Right lobe of liver (tissue), 6 donors: ENCODE results near the gene DAP3. TPM values are rescaled to one million over a fixed set of nuclear protein-coding genes. Genes with fewer than 3 reads are reported as not detected.

Experiments
- ATAC-seq, 4 donors: fragments of 200-7000 bp; cut with Tn5 transposase; one replicate each; pipeline ENCODE4 v1.9.1; 2020; ENCODE audit warnings: mild to moderate bottlenecking in 4 of 4, moderate library complexity in 4 of 4
- DNase-seq, 3 donors: peaks; one replicate each; pipeline ENCODE4 v3.0.0-alpha.2; 2020
- H3K27ac ChIP-seq, 3 donors: fragments of 200-600 bp; one replicate each; pipeline ENCODE4 v1.8.0; 2022
- H3K27me3 ChIP-seq, 2 donors: fragments of 200-600 bp; one replicate each; pipeline ENCODE4 v1.8.0; 2022
- H3K36me3 ChIP-seq, 4 donors: fragments of 200-600 bp; sonication (generic) in 1 of 4; one replicate each; pipeline versions ENCODE4 v1.5.1 to v1.8.0; 2017 to 2022; ENCODE audit warnings: control low read depth in 1 of 4
- H3K4me1 ChIP-seq, 4 donors: fragments of 200-600 bp; sonication (generic) in 1 of 4; one replicate each; pipeline versions ENCODE4 v1.5.1 to v1.8.0; 2017 to 2022; ENCODE audit warnings: control low read depth in 1 of 4
- H3K4me3 ChIP-seq, 3 donors: fragments of 200-600 bp; one replicate each; pipeline ENCODE4 v1.8.0; 2022
- H3K9me3 ChIP-seq, 4 donors: fragments of 200-600 bp; sonication (generic) in 1 of 4; one replicate each; pipeline versions ENCODE4 v1.5.1 to v1.8.0; 2017 to 2022; ENCODE audit warnings: control low read depth in 1 of 4
- POLR2A ChIP-seq: fragments of 450-650 bp; IDR thresholded peaks from one replicate; pipeline ENCODE4 v1.6.1; 2017; ENCODE audit warnings: antibody characterized with exemption, mild to moderate bottlenecking
- WGBS: methylation state at CpG from one replicate; pipeline ENCODE4 v1.1.6; 2018; ENCODE audit warnings: low coverage, low lambda C conversion rate; ENCODE audit not compliant: insufficient coverage; ENCODE audit errors: missing lambda C conversion rate; 5-methylcytosine and 5-hydroxymethylcytosine counted together
- intact Hi-C, 2 donors: fragments of 100-400 bp; cut with DNase I; formaldehyde crosslinking; loops; one replicate each; pipeline versions ENCODE4 v1.11.2 to v1.14.1; 2022
- total RNA-seq, 6 experiments: library from RNA; depleted of rRNA in 2 of 6; stranded (reverse); fragments of >200 nt in 2 of 6; fragmentation: NEBNext Ultra II Directional in 3 of 6; extraction: Animal tissue kit (Norgen Biotek cat#: 25700) in 3 of 6; gene quantifications; one replicate each; pipeline versions ENCODE4 v1.1.0 to v1.2.4, GENCODE V29; 2016 to 2023
- TF ChIP-seq, protein P1 (sequence below), 4 donors: fragments of 200-600 bp in 3 of 4; fragments of 450-650 bp in 1 of 4; IDR thresholded peaks; one replicate each; pipeline versions ENCODE4 v1.5.1 to v1.8.0; 2016 to 2022; ENCODE audit warnings: antibody characterized with exemption in 4 of 4, mild to moderate bottlenecking in 2 of 4
- donor health status: DM: no; HTN: yes; CAD: no.
- donor health status: DM: no; HTN: no; CAD: no.
- donor health status: DM: no; HTN: no; CAD: no.
- donor health status: DM: no; HTN: yes; CAD: no.
- donor health status: DM: no; HTN: yes; CAD: no.

Gene DAP3
- total RNA-seq, 6 experiments from 2014 or later, result 53.9 to 136 (median 65.7) TPM

DNA sequence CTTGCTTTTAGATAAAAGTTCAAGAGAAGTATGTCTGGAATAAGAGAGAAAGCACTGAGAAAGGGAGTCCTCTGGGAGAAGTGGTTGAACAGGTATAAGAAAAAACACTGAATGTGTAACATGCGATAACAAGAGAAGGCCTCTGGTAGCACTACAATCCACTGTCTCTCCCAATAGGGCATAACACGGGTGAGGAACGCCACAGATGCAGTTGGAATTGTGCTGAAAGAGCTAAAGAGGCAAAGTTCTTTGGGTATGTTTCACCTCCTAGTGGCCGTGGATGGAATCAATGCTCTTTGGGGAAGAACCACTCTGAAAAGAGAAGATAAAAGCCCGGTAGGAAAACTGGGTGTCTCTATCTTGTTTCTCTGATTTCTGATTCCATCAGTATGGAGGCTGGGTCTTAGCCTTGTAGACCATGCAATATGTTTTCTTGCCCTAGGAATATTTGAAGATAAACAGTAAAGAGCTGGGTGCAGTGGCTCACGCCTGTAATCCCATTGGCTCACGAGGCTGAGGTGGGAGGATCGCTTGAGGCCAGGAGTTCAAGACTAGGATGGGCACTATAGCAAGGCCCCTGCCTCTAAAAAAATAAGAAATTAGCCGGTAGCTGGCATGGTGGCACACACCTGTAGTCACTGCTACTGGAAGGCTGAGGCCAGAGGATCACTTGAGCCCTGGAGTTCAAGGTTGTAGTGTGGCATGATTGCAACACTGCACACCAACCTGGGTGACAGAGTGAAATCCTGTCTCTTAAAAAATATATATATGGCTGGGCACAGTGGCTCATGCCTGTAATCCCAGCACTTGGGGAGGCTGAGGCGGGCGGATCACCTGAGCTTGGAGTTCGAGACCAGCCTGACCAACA, 40.4 kb downstream of the DAP3 start:
- peak in 2 of 3 donors; percentile 22 to 62 for DNase-seq
- intact Hi-C loops, result no loop called here
- Histone ChIP-seq H3K9me3 (no peaks in the 10 kb centered on the region), H3K27me3 (no peaks in the 10 kb centered on the region), H3K4me1 (no peaks in the 10 kb centered on the region), H3K27ac (no peak overlapping the region), H3K36me3 (peaks cover 0 to 42% (median 10%) of the 10 kb centered on the region in 4 donors), H3K4me3 (no peak overlapping the region)
- WGBS, result 43% methylated on average over 9 of the region's 12 CpGs
- ATAC-seq, result peak; percentile 91 to 99 (median 96)
- TF ChIP-seq POLR2A, result no peak
- TF ChIP-seq, protein P1, sequence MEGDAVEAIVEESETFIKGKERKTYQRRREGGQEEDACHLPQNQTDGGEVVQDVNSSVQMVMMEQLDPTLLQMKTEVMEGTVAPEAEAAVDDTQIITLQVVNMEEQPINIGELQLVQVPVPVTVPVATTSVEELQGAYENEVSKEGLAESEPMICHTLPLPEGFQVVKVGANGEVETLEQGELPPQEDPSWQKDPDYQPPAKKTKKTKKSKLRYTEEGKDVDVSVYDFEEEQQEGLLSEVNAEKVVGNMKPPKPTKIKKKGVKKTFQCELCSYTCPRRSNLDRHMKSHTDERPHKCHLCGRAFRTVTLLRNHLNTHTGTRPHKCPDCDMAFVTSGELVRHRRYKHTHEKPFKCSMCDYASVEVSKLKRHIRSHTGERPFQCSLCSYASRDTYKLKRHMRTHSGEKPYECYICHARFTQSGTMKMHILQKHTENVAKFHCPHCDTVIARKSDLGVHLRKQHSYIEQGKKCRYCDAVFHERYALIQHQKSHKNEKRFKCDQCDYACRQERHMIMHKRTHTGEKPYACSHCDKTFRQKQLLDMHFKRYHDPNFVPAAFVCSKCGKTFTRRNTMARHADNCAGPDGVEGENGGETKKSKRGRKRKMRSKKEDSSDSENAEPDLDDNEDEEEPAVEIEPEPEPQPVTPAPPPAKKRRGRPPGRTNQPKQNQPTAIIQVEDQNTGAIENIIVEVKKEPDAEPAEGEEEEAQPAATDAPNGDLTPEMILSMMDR (IDR thresholded peaks at IDR 0.05), result peak; percentile 70 to 76 (median 73)

DNA sequence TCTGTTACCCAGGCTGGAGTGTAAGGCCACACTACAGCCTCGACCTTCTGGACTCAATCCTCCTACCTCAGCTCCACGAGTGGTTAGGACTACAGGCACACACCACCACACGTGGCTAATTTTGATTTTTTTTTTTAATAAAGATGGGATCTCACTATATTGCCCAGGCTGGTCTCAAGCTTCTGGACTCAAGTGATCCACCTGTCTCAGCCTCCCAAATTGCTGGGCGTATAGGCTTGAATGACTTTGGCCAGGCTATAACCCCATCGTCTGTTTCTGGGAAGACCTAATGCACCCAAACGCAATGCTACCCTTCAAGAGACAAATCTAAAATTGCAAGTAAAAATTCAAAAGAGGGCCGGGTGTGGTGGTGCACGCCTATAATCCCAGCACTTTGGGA, 52.1 kb downstream of the DAP3 start:
- Histone ChIP-seq H3K36me3 (peaks cover 0 to 17% (median 2%) of the 10 kb centered on the region in 4 donors), H3K4me3 (no peak overlapping the region), H3K27me3 (no peaks in the 10 kb centered on the region), H3K9me3 (no peaks in the 10 kb centered on the region), H3K27ac (no peak overlapping the region), H3K4me1 (peaks cover 0 to 5% (median 0%) of the 10 kb centered on the region in 4 donors)
- TF ChIP-seq, protein P1 (IDR thresholded peaks at IDR 0.05), result no peak
- no peak for TF ChIP-seq POLR2A
- 89% methylated on average over 8 of the region's 8 CpGs for WGBS
- ATAC-seq (no peak), DNase-seq (no peak)
- intact Hi-C loops, result no loop called here

DNA sequence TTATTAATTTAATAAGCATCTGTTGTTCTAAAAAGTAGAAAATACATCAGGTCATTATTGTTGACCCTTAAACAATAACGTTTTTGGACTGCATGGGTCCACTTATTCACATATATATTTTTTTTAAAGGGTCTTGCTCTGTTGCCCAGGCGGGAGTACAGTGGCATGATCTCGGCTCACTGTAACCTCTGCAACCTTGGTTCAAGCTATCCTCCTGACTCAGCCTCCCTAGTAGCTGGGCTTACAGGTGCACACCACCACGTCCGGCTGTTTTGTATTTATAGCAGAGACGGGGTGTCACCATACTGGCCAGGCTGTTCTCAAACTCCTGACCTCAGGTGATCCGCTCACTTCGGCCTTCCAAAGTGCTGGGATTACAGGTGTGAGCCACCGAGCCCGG, 53.0 kb downstream of the DAP3 start:
- no peak overlapping the region for H3K4me3 ChIP-seq
- 83% methylated on average over 10 of the region's 10 CpGs for WGBS
- TF ChIP-seq, protein P1 (IDR thresholded peaks at IDR 0.05), result no peak
- no peak for TF ChIP-seq POLR2A
- no peak for ATAC-seq
- H3K9me3 ChIP-seq, result no peaks in the 10 kb centered on the region
- DNase-seq, result no peak
- peaks cover 0 to 17% (median 0%) of the 10 kb centered on the region in 4 donors for H3K36me3 ChIP-seq
- H3K27ac ChIP-seq, result no peak overlapping the region
- no peaks in the 10 kb centered on the region for H3K27me3 ChIP-seq
- H3K4me1 ChIP-seq, result peaks cover 0 to 5% (median 0%) of the 10 kb centered on the region in 4 donors
- intact Hi-C loops, result no loop called here

DNA sequence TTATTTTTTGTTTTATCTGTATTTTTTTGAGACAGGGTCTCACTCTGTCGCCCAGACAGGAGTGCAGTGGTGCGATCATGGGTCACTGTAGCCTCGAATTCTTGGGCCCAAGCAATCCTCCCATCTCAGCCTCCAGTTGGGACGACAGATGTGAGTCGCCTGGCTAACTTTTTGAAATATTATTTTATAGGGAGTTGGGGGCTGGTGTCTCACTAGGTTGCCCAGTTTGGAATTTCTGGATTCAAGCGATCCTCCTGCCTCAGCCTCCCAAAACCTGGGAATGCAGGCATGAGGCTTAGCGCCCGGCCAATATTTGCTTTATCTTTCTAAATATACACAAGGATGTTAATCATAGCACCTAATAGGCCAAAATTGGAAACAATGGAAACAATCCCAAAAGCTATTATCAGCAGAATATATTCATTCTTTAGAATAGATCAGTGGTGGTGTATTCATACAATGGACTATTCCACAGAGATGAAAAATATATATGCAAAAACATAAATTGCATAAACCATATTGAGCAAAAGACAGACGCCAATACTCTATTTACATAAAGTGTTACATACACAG, 55.9 kb downstream of the DAP3 start:
- intact Hi-C loops, result no loop called here
- no peak for TF ChIP-seq POLR2A
- TF ChIP-seq, protein P1 (IDR thresholded peaks at IDR 0.05), result no peak
- WGBS, result 62% methylated on average over 9 of the region's 9 CpGs
- H3K4me3 ChIP-seq, result peak overlapping the region; percentile 58 to 71 (median 61)
- H3K27me3 ChIP-seq, result no peaks in the 10 kb centered on the region
- no peak for ATAC-seq
- H3K36me3 ChIP-seq, result no peaks in the 10 kb centered on the region
- no peaks in the 10 kb centered on the region for H3K9me3 ChIP-seq
- peaks cover 0 to 5% (median 0%) of the 10 kb centered on the region in 4 donors for H3K4me1 ChIP-seq
- H3K27ac ChIP-seq, result peak overlapping the region in 2 of 3 donors; percentile 28 to 29
- no peak for DNase-seq
